Endothelial cell of umbilical vein (primary cell): ENCODE results near the gene PYGO2. TPM values are rescaled to one million over a fixed set of nuclear protein-coding genes. Genes with fewer than 3 reads are reported as not detected.

Experiments
- BruUV-seq: library from RNA; stranded (reverse); fragments of 400-500 nt; replicated peaks from 2 replicates; lab custom pipeline; 2021; lab: Mats Ljungman, UMichigan
- CTCF ChIA-PET: fragments of 300-600, 350-600 bp; sonication (Branson Sonifier 250); formaldehyde crosslinking; loops from one replicate; lab custom pipeline; 2021; ENCODE audit warnings: antibody characterized with exemption, inconsistent platforms; lab: Charles Lee
- POLR2A ChIA-PET: fragments of 300-600, 350-600 bp; sonication (Branson Sonifier 250); formaldehyde crosslinking; loops from one replicate; lab custom pipeline; 2021; ENCODE audit warnings: antibody characterized with exemption, inconsistent platforms; lab: Charles Lee
- DNase-seq: peaks from one replicate; pipeline ENCODE4 v3.0.0-alpha.2; 2011; ENCODE audit warnings: low read depth, low spot score
- FAIRE-seq: peaks from 2 replicates; lab custom pipeline; 2011; peaks lifted over from hg19 to GRCh38; lab: Jason Lieb, UNC
- H2AFZ ChIP-seq: 2 replicates; pipeline ENCODE4 v1.6.0; 2012; ENCODE audit warnings: low read depth, low read length, control low read depth, inconsistent platforms
- H3K27ac ChIP-seq: 2 replicates; pipeline ENCODE4 v1.5.1; 2011; ENCODE audit warnings: low read depth, mild to moderate bottlenecking, control low read depth, low read length, moderate library complexity; ENCODE audit not compliant: insufficient read depth
- H3K27me3 ChIP-seq, 2 experiments: 2 replicates each; pipeline versions ENCODE4 v1.6.0 to v1.6.1; 2011; ENCODE audit warnings: low read length in 2 of 2, mixed read lengths in 1 of 2; ENCODE audit not compliant: control insufficient read depth in 2 of 2, insufficient read depth in 2 of 2
- H3K36me3 ChIP-seq, 2 experiments: 2 replicates in 1 of 2; 3 replicates in 1 of 2; pipeline ENCODE4 v1.5.1; 2011; ENCODE audit warnings: low read length in 2 of 2, mild to moderate bottlenecking in 1 of 2, moderate library complexity in 1 of 2; ENCODE audit not compliant: control insufficient read depth in 2 of 2, insufficient read depth in 2 of 2; ENCODE audit errors: extremely low read depth in 1 of 2
- H3K4me1 ChIP-seq: 3 replicates; pipeline ENCODE4 v1.5.1; 2011; ENCODE audit warnings: mild to moderate bottlenecking, low read length; ENCODE audit not compliant: control insufficient read depth, insufficient read depth; ENCODE audit errors: extremely low read depth
- H3K4me2 ChIP-seq: 2 replicates; pipeline ENCODE4 v1.6.1; 2011; ENCODE audit warnings: low read length, control low read depth, mixed read lengths; ENCODE audit not compliant: insufficient read depth
- H3K4me3 ChIP-seq, 3 experiments: fragments of 200-600 bp in 1 of 3; sonication (generic), shearing (Covaris generic) in 1 of 3; replicated peaks in 1 of 3; 2 replicates each; pipeline ENCODE4 v1.5.1; 2011 to 2016; ENCODE audit warnings: control low read depth in 3 of 3, low read length in 3 of 3, mild to moderate bottlenecking in 2 of 3, inconsistent platforms in 1 of 3, low read depth in 1 of 3, moderate library complexity in 1 of 3; ENCODE audit not compliant: insufficient read depth in 1 of 3
- H3K79me2 ChIP-seq: 2 replicates; pipeline ENCODE4 v1.6.0; 2012; ENCODE audit warnings: low read length, inconsistent platforms; ENCODE audit not compliant: control insufficient read depth, insufficient read depth
- H3K9ac ChIP-seq: replicated peaks from 2 replicates; pipeline ENCODE3; 2011; ENCODE audit warnings: low read length, control low read depth; ENCODE audit not compliant: insufficient read depth; ENCODE audit errors: extremely low read depth
- H3K9me1 ChIP-seq: replicated peaks from 3 replicates; pipeline ENCODE4 v1.6.0; 2011; ENCODE audit warnings: mild to moderate bottlenecking, low read length; ENCODE audit not compliant: control insufficient read depth, insufficient read depth; ENCODE audit errors: extremely low read depth
- H3K9me3 ChIP-seq: replicated peaks from 2 replicates; pipeline ENCODE4 v1.5.1; 2012; ENCODE audit warnings: low read length, inconsistent platforms; ENCODE audit not compliant: control insufficient read depth, insufficient read depth
- H4K20me1 ChIP-seq: replicated peaks from 2 replicates; pipeline ENCODE3; 2011; ENCODE audit warnings: mild to moderate bottlenecking, low read length; ENCODE audit not compliant: control insufficient read depth, insufficient read depth; ENCODE audit errors: extremely low read depth
- CTCF ChIP-seq, 2 donors: IDR thresholded peaks; 1 replicate in 1 of 2; 2 replicates in 1 of 2; pipeline ENCODE4 v1.5.1; 2011; ENCODE audit warnings: low read length in 2 of 2, mild to moderate bottlenecking in 2 of 2, moderate library complexity in 2 of 2, control low read depth in 1 of 2, inconsistent platforms in 1 of 2, low read depth in 1 of 2; ENCODE audit not compliant: insufficient read depth in 1 of 2; ENCODE audit errors: extremely low read depth in 1 of 2
- EZH2 ChIP-seq: IDR thresholded peaks from 2 replicates; pipeline ENCODE4 v1.6.1; 2012; ENCODE audit warnings: borderline replicate concordance, low read depth, mild to moderate bottlenecking, moderate library complexity, low read length, inconsistent platforms; ENCODE audit not compliant: severe bottlenecking
- FOS ChIP-seq: IDR thresholded peaks from 2 replicates; pipeline ENCODE4 v1.6.1; 2011; ENCODE audit warnings: mild to moderate bottlenecking, low read length, moderate library complexity, borderline replicate concordance; ENCODE audit not compliant: insufficient read depth
- GATA2 ChIP-seq: IDR thresholded peaks from 2 replicates; pipeline ENCODE4 v1.7.0; 2011; ENCODE audit warnings: low read depth, mild to moderate bottlenecking, moderate library complexity, mixed read lengths, low read length; ENCODE audit not compliant: insufficient read length, insufficient read depth
- JUN ChIP-seq: IDR thresholded peaks from 2 replicates; pipeline ENCODE4 v1.6.1; 2011; ENCODE audit warnings: borderline replicate concordance, low read depth; ENCODE audit not compliant: insufficient read length, insufficient read depth
- MAX ChIP-seq: IDR thresholded peaks from 2 replicates; pipeline ENCODE4 v1.6.1; 2011; ENCODE audit not compliant: insufficient read depth, insufficient read length
- MYC ChIP-seq: IDR thresholded peaks from one replicate; pipeline ENCODE4 v1.6.1; 2011; ENCODE audit warnings: mild to moderate bottlenecking, low read depth, low read length
- POLR2A ChIP-seq: IDR thresholded peaks from 2 replicates; pipeline ENCODE4 v1.6.1; 2012; ENCODE audit warnings: low read depth, mild to moderate bottlenecking, control low read depth, low read length
- POLR2AphosphoS5 ChIP-seq: IDR thresholded peaks from 2 replicates; pipeline ENCODE4 v1.6.1; 2012; ENCODE audit warnings: low read depth, mild to moderate bottlenecking, control low read depth, low read length, moderate library complexity; ENCODE audit not compliant: insufficient read depth
- dilution Hi-C: fragments of 300-500 bp; cut with MboI; formaldehyde crosslinking; loops from one replicate; pipeline ENCODE4 v1.15.0; 2019; ENCODE audit warnings: low sequenced_read_pairs; ENCODE audit not compliant: extremely low pct_ligation_motif_present
- intact Hi-C: fragments of 100-400 bp; cut with micrococcal nuclease; formaldehyde crosslinking; loops from one replicate; pipeline ENCODE4 v1.10.0; 2022
- polyA plus RNA-seq, 4 experiments: library from polyadenylated mRNA; depleted of rRNA in 3 of 4; stranded (reverse) in 3 of 4; unstranded in 1 of 4; fragments of >200 nt; gene quantifications; 2 replicates each; pipeline versions ENCODE4 v1.2.1 to v1.2.3, GENCODE V29; 2011 to 2012; ENCODE audit warnings: missing spikeins in 1 of 4
- total RNA-seq: library from RNA; stranded (reverse); gene quantifications from 2 replicates; pipeline ENCODE4 v1.2.3, GENCODE V29; 2021

PYGO2 gene
- total and polyA plus RNA-seq, 2 donors (not counting 3 experiments of a cell fraction or from before 2014, with no cell fraction given): 19.3 to 21.5 TPM

GRCh38 chr1:154999571-155000410 is 38.2 kb upstream of the PYGO2 start:
- H3K4me3 ChIP-seq: peak overlapping the region in 1 of 3 experiments; percentile 94
- H3K9ac ChIP-seq: no peak overlapping the region
- H3K9me3 ChIP-seq: no peaks in the 10 kb centered on the region
- no peaks in the 10 kb centered on the region for H3K36me3 ChIP-seq
- TF ChIP-seq GATA2 (no peak), JUN (no peak), FOS (no peak), EZH2 (no peak), CTCF (IDR thresholded peaks at IDR 0.05; ENCODE audit: extremely low read depth in 1 of 2, insufficient read depth in 1 of 2, low read depth in 1 of 2, low read length in 2 of 2) (no peak), POLR2A (no peak), MYC (no peak), MAX (no peak), POLR2AphosphoS5 (no peak)
- peaks cover 20% of the 10 kb centered on the region for H3K4me1 ChIP-seq
- dilution Hi-C loops (no loop called here), intact Hi-C loops (loop anchor here (1.0 to 5.0 kb wide), 3 partner anchors 38 to 442 kb away; partner anchors contain the start of genes PYGO2 and UBE2Q1)
- H2AFZ ChIP-seq: peak overlapping the region; percentile 53
- POLR2A ChIA-PET: interaction anchor here (0.9 to 1.4 kb wide), 3 partner anchors 38 to 62 kb away, joined by 3 read pairs; partner anchors contain the start of genes PBXIP1 and PYGO2
- FAIRE-seq (no peak), DNase-seq (peak; percentile 31)
- no peaks in the 10 kb centered on the region for H3K27me3 ChIP-seq
- CTCF ChIA-PET: interaction anchor here (0.8 to 6.5 kb wide), 22 partner anchors 10 to 440 kb away, joined by 3 to 87 read pairs (median 5); partner anchors contain the start of genes ADAM15, CKS1B, PBXIP1 and PMVK
- no peak overlapping the region for H3K27ac ChIP-seq
- H3K79me2 ChIP-seq: peaks cover 8% of the 10 kb centered on the region
- no peaks in the 10 kb centered on the region for H3K9me1 ChIP-seq
- no peaks in the 10 kb centered on the region for H4K20me1 ChIP-seq
- H3K4me2 ChIP-seq: peak overlapping the region; percentile 38
- no TSS peak for BruUV-seq
